Progenitor cell of endocrine pancreas (in vitro differentiated cells): Measurements from ENCODE around the gene ENTHD1. TPM values are rescaled to one million over a fixed set of nuclear protein-coding genes. Genes with fewer than 3 reads are reported as not detected.

Experiments used
- DNase-seq: peaks from one replicate; pipeline ENCODE4 v3.0.0; 2021; ENCODE audit warnings: low spot score; ENCODE audit not compliant: unreplicated experiment
- H3K27ac Mint-ChIP-seq: 2 replicates; pipeline ENCODE4 v1.8.0; 2021; ENCODE audit warnings: mild to moderate bottlenecking, moderate library complexity, mixed read lengths
- H3K27me3 Mint-ChIP-seq: 2 replicates; pipeline ENCODE4 v1.8.0; 2021; ENCODE audit warnings: mixed read lengths
- H3K36me3 Mint-ChIP-seq: 2 replicates; pipeline ENCODE4 v1.8.0; 2022; ENCODE audit warnings: mixed read lengths; ENCODE audit not compliant: insufficient read depth
- H3K4me1 Mint-ChIP-seq: 2 replicates; pipeline ENCODE4 v1.8.0; 2021; ENCODE audit warnings: low read depth, mixed read lengths
- H3K4me3 Mint-ChIP-seq: 2 replicates; pipeline ENCODE4 v1.8.0; 2021; ENCODE audit warnings: low read depth, mild to moderate bottlenecking, moderate library complexity, mixed read lengths
- H3K9me3 Mint-ChIP-seq: 2 replicates; pipeline ENCODE4 v1.8.0; 2021; ENCODE audit warnings: low read depth, mixed read lengths
- CTCF ChIP-seq: fragments of 200-600 bp; sonication (generic); IDR thresholded peaks from one replicate; pipeline ENCODE4 v1.5.0; 2021; ENCODE audit warnings: antibody characterized with exemption, mild to moderate bottlenecking; ENCODE audit not compliant: unreplicated experiment
- total RNA-seq: library from RNA; stranded (reverse); gene quantifications from 2 replicates; pipeline ENCODE4 v1.2.1, GENCODE V29; 2021

The ENTHD1 gene
- total RNA-seq, 1 donor from 2014 or later, result not detected

- no peak for DNase-seq
- Mint-ChIP-seq H3K36me3 (no peaks in the 10 kb centered on the region), H3K4me1 (no peaks in the 10 kb centered on the region), H3K9me3 (no peaks in the 10 kb centered on the region), H3K27me3 (peaks cover 21% of the 10 kb centered on the region), H3K4me3 (no peak overlapping the region), H3K27ac (no peak overlapping the region)
- no peak for TF ChIP-seq CTCF
Measured at GRCh38 chr22:39727541-39727940, 166.0 kb downstream of the ENTHD1 start.

- no peak for TF ChIP-seq CTCF
- DNase-seq, result no peak
- Mint-ChIP-seq H3K4me1 (peaks cover 4% of the 10 kb centered on the region), H3K27me3 (peaks cover 25% of the 10 kb centered on the region), H3K36me3 (no peaks in the 10 kb centered on the region), H3K4me3 (no peak overlapping the region), H3K27ac (no peak overlapping the region), H3K9me3 (no peaks in the 10 kb centered on the region)
Measured at GRCh38 chr22:39725351-39726035, 168.1 kb downstream of the ENTHD1 start.

GRCh38 chr22:39724857-39725256 is 168.7 kb downstream of the ENTHD1 start:
- TF ChIP-seq CTCF, result no peak
- Mint-ChIP-seq H3K4me3 (no peak overlapping the region), H3K27ac (no peak overlapping the region), H3K27me3 (peaks cover 28% of the 10 kb centered on the region), H3K36me3 (no peaks in the 10 kb centered on the region), H3K9me3 (no peaks in the 10 kb centered on the region), H3K4me1 (peaks cover 9% of the 10 kb centered on the region)
- DNase-seq, result no peak

- Mint-ChIP-seq H3K27ac (no peak overlapping the region), H3K9me3 (no peaks in the 10 kb centered on the region), H3K36me3 (no peaks in the 10 kb centered on the region), H3K4me1 (peaks cover 12% of the 10 kb centered on the region), H3K4me3 (no peak overlapping the region), H3K27me3 (peaks cover 28% of the 10 kb centered on the region)
- TF ChIP-seq CTCF, result no peak
- DNase-seq, result no peak
Measured at GRCh38 chr22:39724390-39724789, 169.2 kb downstream of the ENTHD1 start.

GRCh38 chr22:39723899-39724351 is 169.6 kb downstream of the ENTHD1 start:
- no peak for TF ChIP-seq CTCF
- Mint-ChIP-seq H3K27ac (no peak overlapping the region), H3K9me3 (no peaks in the 10 kb centered on the region), H3K4me3 (no peak overlapping the region), H3K27me3 (peaks cover 28% of the 10 kb centered on the region), H3K36me3 (no peaks in the 10 kb centered on the region), H3K4me1 (peaks cover 12% of the 10 kb centered on the region)
- DNase-seq, result no peak
